SJSA1 (cell line): ENCODE data around the gene KBTBD13. TPM values are rescaled to one million over a fixed set of nuclear protein-coding genes. Genes with fewer than 3 reads are reported as not detected.
"Not testable (repeated sequence)": the region's sequence is repeated elsewhere in the genome, so short reads cannot be mapped to it uniquely, and the experiment has no call there.

Source experiments
- DNase-seq, 2 experiments: peaks; one replicate each; pipeline ENCODE4 v3.0.0-alpha.2; 2015 to 2020; ENCODE audit warnings: low spot score in 2 of 2, low read depth in 1 of 2
- H3K27ac ChIP-seq: fragments of 250-450 bp; sonication (Bioruptor Pico); 2 replicates; pipeline ENCODE4 v1.5.1; 2020; ENCODE audit warnings: mild to moderate bottlenecking, moderate library complexity
- H3K27me3 ChIP-seq: fragments of 250-450 bp; sonication (Bioruptor Pico); replicated peaks from 2 replicates; pipeline ENCODE4 v1.5.1; 2020; ENCODE audit warnings: mild to moderate bottlenecking, moderate library complexity
- H3K36me3 ChIP-seq: fragments of 250-450 bp; sonication (Bioruptor Pico); 2 replicates; pipeline ENCODE4 v1.5.1; 2020; ENCODE audit warnings: mild to moderate bottlenecking
- H3K4me1 ChIP-seq: fragments of 250-450 bp; sonication (Bioruptor Pico); replicated peaks from 2 replicates; pipeline ENCODE4 v1.6.1; 2021; ENCODE audit warnings: mild to moderate bottlenecking
- H3K4me3 ChIP-seq: fragments of 250-450 bp; sonication (Bioruptor Pico); 2 replicates; pipeline ENCODE4 v1.5.1; 2020; ENCODE audit warnings: mild to moderate bottlenecking
- H3K9me3 ChIP-seq: fragments of 250-450 bp; sonication (Bioruptor Pico); replicated peaks from 2 replicates; pipeline ENCODE4 v1.5.1; 2020; ENCODE audit warnings: mild to moderate bottlenecking
- total RNA-seq: library from RNA; depleted of rRNA; stranded (reverse); fragments of >200 nt; shearing (Covaris generic); gene quantifications from 2 replicates; pipeline ENCODE4 v1.2.3, GENCODE V29; 2014

Gene KBTBD13
- total RNA-seq, 1 experiment from 2014 or later: not detected

GRCh38 chr15:65069179-65069578 is 7.4 kb upstream of the KBTBD13 start:
- DNase-seq: peak; percentile 75 to 83
- Histone ChIP-seq H3K36me3 (peaks cover 23% of the 10 kb centered on the region), H3K4me1 (peaks cover 72% of the 10 kb centered on the region), H3K27ac (no peak overlapping the region), H3K9me3 (no peaks in the 10 kb centered on the region), H3K4me3 (no peak overlapping the region), H3K27me3 (no peaks in the 10 kb centered on the region)

- DNase-seq: no peak
- peaks cover 68% of the 10 kb centered on the region for H3K4me1 ChIP-seq
- no peaks in the 10 kb centered on the region for H3K9me3 ChIP-seq
- no peaks in the 10 kb centered on the region for H3K27me3 ChIP-seq
- H3K4me3 ChIP-seq: no peak overlapping the region
- peaks cover 15% of the 10 kb centered on the region for H3K36me3 ChIP-seq
- H3K27ac ChIP-seq: no peak overlapping the region
Observed at GRCh38 chr15:65069779-65070546, 6.6 kb upstream of the KBTBD13 start.

- Histone ChIP-seq H3K27ac (no peak overlapping the region), H3K27me3 (no peaks in the 10 kb centered on the region), H3K4me3 (no peak overlapping the region), H3K4me1 (peaks cover 55% of the 10 kb centered on the region), H3K9me3 (no peaks in the 10 kb centered on the region), H3K36me3 (peaks cover 6% of the 10 kb centered on the region)
- no peak for DNase-seq
Observed at GRCh38 chr15:65071381-65071811, 5.2 kb upstream of the KBTBD13 start.

- H3K36me3 ChIP-seq: peaks cover 6% of the 10 kb centered on the region
- DNase-seq: no peak
- peaks cover 51% of the 10 kb centered on the region for H3K4me1 ChIP-seq
- no peak overlapping the region for H3K27ac ChIP-seq
- no peak overlapping the region for H3K4me3 ChIP-seq
- no peaks in the 10 kb centered on the region for H3K9me3 ChIP-seq
- no peaks in the 10 kb centered on the region for H3K27me3 ChIP-seq
Observed at GRCh38 chr15:65072027-65072426, 4.5 kb upstream of the KBTBD13 start.

- Histone ChIP-seq H3K4me1 (peaks cover 46% of the 10 kb centered on the region), H3K27ac (no peak overlapping the region), H3K9me3 (no peaks in the 10 kb centered on the region), H3K4me3 (no peak overlapping the region), H3K27me3 (no peaks in the 10 kb centered on the region), H3K36me3 (peaks cover 2% of the 10 kb centered on the region)
- no peak for DNase-seq
Observed at GRCh38 chr15:65072617-65073016, 3.9 kb upstream of the KBTBD13 start.

- not testable (repeated sequence) for DNase-seq, H3K9me3 ChIP-seq, H3K36me3 ChIP-seq, H3K27me3 ChIP-seq, H3K27ac ChIP-seq, H3K4me3 ChIP-seq
- H3K4me1 ChIP-seq: peaks cover 23% of the 10 kb centered on the region
Observed at GRCh38 chr15:65074946-65075345, 1.6 kb upstream of the KBTBD13 start.

- not testable (repeated sequence) for H3K27me3 ChIP-seq, H3K9me3 ChIP-seq, H3K36me3 ChIP-seq, H3K27ac ChIP-seq, H3K4me3 ChIP-seq, DNase-seq
- H3K4me1 ChIP-seq: peaks cover 16% of the 10 kb centered on the region
Observed at GRCh38 chr15:65075607-65076395, 745 bp upstream of the KBTBD13 start.

- no peak for DNase-seq
Observed at GRCh38 chr15:65077291-65077980, 890 bp downstream of the KBTBD13 start.

GRCh38 chr15:65077981-65078352 is 1.4 kb downstream of the KBTBD13 start:
- no peak overlapping the region for H3K27ac ChIP-seq
- DNase-seq: no peak

More at GRCh38 chr15:65077291-65077980, 890 bp downstream of the KBTBD13 start:
- H3K4me3 ChIP-seq: no peak overlapping the region
- H3K4me1 ChIP-seq: peaks cover 16% of the 10 kb centered on the region
- H3K9me3 ChIP-seq: no peaks in the 10 kb centered on the region
- H3K27ac ChIP-seq: no peak overlapping the region
- H3K36me3 ChIP-seq: no peaks in the 10 kb centered on the region
- no peaks in the 10 kb centered on the region for H3K27me3 ChIP-seq

GRCh38 chr15:65079580-65079979 is 3.0 kb downstream of the KBTBD13 start:
- no peak for DNase-seq
- Histone ChIP-seq H3K27me3 (no peaks in the 10 kb centered on the region), H3K4me1 (peaks cover 37% of the 10 kb centered on the region), H3K4me3 (no peak overlapping the region), H3K9me3 (no peaks in the 10 kb centered on the region), H3K36me3 (no peaks in the 10 kb centered on the region), H3K27ac (no peak overlapping the region)

More at GRCh38 chr15:65077981-65078352, 1.4 kb downstream of the KBTBD13 start:
- H3K36me3 ChIP-seq: no peaks in the 10 kb centered on the region
- no peak overlapping the region for H3K4me3 ChIP-seq
- no peaks in the 10 kb centered on the region for H3K9me3 ChIP-seq
- H3K4me1 ChIP-seq: peaks cover 21% of the 10 kb centered on the region
- no peaks in the 10 kb centered on the region for H3K27me3 ChIP-seq

GRCh38 chr15:65081270-65081669 is 4.7 kb downstream of the KBTBD13 start:
- Histone ChIP-seq H3K4me1 (peaks cover 54% of the 10 kb centered on the region), H3K9me3 (no peaks in the 10 kb centered on the region), H3K27ac (no peak overlapping the region), H3K36me3 (no peaks in the 10 kb centered on the region), H3K4me3 (no peak overlapping the region), H3K27me3 (no peaks in the 10 kb centered on the region)
- no peak for DNase-seq

- no peaks in the 10 kb centered on the region for H3K27me3 ChIP-seq
- no peak overlapping the region for H3K4me3 ChIP-seq
- no peaks in the 10 kb centered on the region for H3K9me3 ChIP-seq
- DNase-seq: no peak
- peaks cover 59% of the 10 kb centered on the region for H3K4me1 ChIP-seq
- H3K36me3 ChIP-seq: no peaks in the 10 kb centered on the region
- no peak overlapping the region for H3K27ac ChIP-seq
Observed at GRCh38 chr15:65081758-65082157, 5.2 kb downstream of the KBTBD13 start.

GRCh38 chr15:65082303-65082953 is 5.9 kb downstream of the KBTBD13 start:
- no peak overlapping the region for H3K4me3 ChIP-seq
- peak in 1 of 2 experiments; percentile 49 for DNase-seq
- peaks cover 66% of the 10 kb centered on the region for H3K4me1 ChIP-seq
- H3K27ac ChIP-seq: no peak overlapping the region; the same call in 1 of the 2 replicates
- no peaks in the 10 kb centered on the region for H3K9me3 ChIP-seq
- no peaks in the 10 kb centered on the region for H3K27me3 ChIP-seq
- H3K36me3 ChIP-seq: no peaks in the 10 kb centered on the region
